SH-SY5Y (cell line): ENCODE measurements around the gene DPEP2.

Source experiments
- GATA2 ChIP-seq: IDR thresholded peaks from 2 replicates; pipeline ENCODE4 v1.6.1; 2011; ENCODE audit warnings: mild to moderate bottlenecking, low read depth, low read length
- GATA3 ChIP-seq: IDR thresholded peaks from 2 replicates; pipeline ENCODE4 v1.6.1; 2011; ENCODE audit warnings: low read depth, mild to moderate bottlenecking, low read length, moderate library complexity

DNA sequence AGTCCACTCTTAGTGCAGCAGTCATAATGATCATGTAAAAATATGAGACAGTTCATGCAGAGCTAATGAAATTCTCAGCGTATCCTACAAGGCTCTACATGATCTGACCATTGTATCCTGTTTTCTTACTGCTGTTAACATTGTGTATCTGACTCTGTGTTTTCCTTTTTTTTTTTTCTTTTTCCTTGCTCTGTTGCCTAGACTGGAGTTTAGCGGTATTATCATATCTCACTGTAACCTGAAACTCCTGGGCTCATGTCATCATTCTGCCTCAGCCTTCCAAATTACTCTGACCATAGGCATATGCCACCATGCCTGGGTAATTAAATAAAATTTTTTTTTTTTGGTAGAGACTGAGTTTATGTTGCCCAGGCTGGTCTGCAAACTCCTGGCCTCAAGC, 35.9 kb upstream of the DPEP2 start:
- no peak for TF ChIP-seq GATA2
- TF ChIP-seq GATA3: no peak
